ENCODE results near the gene MACROD2.

MACROD2 gene

DNA sequence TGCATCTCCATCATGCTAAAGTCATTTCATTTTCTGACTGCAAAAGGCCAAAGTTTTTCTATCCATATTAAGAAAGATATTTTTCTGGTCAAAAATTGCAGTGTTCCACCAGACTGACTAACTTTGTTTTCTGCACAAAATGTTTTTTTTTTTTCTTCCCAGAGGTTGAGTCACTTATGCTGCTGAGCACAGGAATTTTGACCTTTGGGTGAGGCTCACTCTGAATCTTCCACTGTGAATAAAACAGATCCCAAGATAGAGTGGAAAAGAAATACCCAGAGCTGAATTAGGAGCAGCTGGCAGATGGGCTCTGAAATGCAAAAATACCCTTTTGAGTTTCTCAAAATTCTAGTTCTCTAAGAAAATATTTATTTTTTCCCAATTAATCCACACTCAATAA lies 1581.1 kb downstream of the MACROD2 start:
- no peak for DNase-seq

DNA sequence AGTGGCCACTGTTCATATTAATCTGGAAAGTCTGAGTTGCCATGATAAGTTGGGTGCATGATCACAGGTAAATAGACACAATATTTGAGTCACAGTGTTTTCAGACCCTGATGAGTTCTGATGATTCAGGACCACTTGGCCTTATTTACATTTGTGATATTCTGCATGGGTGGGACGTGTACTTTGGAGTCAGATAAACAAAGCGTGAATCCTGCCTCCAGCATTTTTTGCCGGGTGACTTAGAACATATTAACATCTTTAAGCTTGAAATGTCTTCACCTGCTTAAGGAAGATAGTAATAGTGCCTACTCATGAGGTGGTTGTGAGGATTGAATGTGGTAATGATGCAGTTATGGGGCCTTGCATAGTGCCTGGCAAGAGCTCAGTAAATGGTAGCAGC lies 1582.8 kb downstream of the MACROD2 start:
- no peak for DNase-seq

DNA sequence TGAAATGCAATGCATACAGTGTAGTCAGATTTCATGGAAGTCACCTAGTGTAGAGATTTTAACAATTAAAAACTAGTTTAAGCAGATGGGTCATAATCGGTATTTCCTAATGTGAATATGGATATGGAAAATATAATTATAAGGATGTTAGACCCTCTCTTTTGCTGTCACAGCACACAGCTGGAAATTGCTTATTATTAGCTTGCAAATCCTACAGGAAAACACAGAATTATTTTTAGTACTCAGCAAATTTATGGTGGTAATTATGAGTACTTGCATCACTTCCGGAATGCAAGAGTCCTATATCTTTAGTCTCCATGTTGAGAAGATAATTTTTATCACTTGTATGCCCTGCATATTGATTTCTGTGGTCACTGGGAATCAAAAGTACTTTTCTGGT lies 1584.4 kb downstream of the MACROD2 start:
- DNase-seq = no peak

DNA sequence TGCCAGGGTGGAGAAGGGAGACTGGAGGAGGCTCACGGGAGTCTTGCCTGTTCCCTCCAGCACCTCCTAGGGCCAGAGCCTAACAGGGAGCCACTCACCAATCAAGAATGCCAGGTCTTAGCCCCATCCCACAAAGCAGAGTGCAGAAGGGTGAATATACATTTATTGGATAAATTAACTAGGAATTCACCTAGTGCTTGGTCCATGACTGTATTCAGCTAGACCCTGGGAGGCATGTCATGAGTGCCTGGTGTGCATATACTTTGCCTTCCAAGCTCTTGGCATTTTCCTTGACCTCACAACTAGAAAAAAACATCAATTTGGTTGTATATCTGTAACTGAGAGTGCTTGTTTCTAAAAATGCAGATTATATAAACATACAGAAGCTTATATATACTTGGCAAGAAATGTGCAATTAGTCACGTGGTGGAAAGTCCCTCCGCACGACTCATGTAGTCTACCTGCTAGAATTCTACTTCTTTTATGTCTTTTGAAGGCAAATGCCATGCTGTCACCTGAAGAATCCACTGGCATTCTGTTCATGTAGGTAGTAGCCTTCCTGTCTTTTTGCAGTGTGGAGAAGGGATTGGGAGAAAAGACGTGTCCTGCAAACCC lies 1586.9 kb downstream of the MACROD2 start:
- DNase-seq = no peak

DNA sequence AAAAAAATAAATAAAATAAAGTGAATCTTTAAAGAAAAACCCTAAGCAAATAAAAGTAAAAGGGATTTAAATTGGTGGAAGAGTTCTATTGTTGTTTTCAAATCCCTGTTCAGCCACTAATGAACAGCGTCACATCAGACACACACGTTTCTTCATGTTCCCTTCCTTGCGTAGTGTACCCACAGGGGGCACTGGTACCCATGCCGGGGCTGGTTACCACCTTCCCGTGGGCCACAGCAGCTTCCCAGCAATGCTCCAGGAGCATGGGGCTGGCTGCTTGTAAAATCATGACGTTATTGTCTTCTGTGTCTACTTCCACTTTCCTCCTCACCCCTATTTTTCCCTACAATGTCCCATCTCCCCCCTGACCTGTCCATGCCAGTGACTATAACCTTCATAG lies 1589.2 kb downstream of the MACROD2 start:
- no peak for DNase-seq

DNA sequence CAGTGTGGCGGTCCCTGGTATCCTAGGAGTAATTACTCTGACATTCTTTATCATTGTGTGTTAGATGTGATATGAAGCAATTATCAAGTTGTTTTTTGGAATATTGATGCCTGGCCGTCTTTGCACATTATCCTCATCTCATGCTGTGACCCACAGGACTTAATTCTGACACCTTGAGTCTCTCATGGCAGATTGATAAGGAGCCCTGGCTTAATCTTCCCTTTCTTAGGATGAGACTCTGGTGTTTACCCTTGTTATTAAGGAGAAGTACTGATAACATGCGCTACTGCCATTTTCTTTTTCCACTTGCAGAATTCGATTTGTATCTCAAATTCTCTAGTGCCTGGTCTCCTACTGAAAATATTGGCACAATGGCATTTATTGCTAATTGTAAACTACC lies 1597.8 kb downstream of the MACROD2 start:
- no peak for DNase-seq

DNA sequence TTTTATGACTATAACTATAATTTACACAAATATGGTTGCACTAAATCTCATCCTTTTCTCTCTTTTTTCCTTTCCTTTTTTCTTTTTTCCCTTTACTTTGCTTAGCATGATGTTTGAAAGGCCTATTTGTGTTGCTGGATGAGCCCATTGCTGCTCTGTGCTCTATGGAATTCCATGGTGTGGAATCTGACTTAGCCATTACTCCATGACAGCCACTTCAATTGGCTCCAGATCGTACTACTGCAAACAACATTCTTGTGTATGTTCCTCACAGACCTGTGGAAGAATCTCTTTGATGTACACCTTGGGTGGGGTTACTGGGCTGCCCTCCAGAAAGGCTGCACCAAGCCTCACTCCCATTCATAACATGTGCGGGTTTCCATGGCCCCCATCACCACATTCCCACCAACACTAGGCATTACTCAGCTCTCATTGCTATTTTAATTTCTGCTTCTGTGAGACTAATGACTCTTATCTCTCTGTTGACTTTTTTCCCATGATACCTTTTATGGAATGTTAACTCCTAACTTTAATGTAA lies 1598.9 kb downstream of the MACROD2 start:
- no peak for DNase-seq

DNA sequence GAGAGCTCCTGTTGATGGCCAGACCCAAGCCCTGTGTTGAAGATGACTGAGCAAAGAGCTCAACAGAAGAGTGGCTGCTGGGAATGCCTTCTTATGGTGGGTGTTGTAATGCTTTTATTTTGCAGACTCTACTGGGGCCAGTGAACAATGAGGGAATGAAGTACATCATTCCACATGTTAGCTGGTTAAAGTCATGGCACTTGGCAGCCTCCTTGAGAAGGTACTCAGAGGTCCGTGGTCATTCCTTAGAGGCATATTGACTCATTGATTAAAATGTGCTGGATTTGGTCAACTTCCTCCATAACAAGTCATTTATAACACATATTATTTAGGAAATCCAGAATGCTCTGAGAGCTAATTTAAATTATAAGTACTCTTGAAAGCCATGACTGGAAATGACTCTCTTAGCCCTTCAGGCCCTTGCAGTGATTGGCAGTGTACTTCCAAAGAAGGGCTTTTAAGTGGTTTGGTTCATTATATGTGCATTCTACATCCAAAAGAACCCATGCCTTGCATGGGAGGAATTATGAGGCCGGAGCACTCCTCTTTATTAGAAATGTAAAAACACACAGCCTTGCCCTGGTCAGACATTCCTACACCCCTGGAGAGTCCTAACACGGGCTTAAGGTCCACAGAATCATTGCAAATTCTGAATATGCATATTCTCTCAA lies 1601.0 kb downstream of the MACROD2 start:
- no peak for DNase-seq

DNA sequence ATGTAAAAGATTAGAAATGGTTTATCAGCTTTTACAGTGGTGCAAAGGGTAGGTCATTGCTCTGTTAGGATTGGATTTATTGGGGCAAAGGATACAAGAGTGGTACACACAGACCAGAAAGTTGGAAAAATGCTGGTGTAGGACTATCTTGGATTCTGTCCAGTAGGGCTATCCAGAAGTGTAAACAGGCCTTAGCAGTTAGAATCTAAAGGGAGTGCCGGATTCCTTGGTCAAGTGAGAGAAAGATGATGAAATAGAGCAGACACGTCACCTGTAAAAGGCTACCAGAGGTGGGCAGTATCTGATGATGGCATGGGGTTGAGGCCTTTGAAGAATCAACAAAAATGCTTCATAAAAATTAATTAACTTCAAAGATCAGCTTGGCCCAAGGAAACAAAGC lies 1602.0 kb downstream of the MACROD2 start:
- no peak for DNase-seq

DNA sequence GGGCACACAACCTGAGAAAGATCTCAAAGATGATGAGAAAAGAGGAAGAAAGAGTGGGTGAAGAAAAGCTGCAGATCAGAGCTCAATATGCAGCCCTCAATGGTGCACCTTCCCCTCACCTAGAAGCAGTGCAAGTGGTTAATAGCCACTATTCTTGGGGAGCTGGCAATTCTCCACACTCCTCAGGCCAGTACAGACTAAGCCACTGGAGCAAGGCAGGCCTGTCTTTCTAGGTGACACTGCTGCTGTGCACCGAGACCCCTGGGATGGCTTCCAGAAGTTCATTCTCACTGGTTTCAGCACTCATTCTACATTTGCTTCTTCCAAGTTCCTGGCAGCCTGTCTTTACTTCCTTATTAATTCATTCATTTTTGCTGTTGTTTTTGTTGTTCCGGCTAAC lies 1604.6 kb downstream of the MACROD2 start:
- DNase-seq = no peak

DNA sequence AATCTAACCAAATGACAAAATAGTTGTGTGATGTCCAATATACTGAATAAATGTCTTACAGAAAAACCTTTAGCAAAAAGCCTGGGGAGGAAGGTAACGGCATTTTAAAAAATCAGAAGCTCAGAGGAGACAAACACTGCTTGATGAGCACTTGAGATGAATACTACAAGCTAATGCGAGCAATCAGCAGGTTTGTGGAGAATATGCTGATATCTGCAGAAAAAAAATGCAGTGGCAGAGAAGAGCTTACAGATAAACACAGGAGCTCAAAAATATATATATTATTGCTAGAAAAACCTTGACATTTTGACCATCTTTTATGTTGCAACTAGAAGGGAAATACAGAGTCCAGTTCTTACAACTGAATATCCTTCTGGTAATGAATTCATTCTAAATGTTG lies 1605.2 kb downstream of the MACROD2 start:
- DNase-seq = no peak

DNA sequence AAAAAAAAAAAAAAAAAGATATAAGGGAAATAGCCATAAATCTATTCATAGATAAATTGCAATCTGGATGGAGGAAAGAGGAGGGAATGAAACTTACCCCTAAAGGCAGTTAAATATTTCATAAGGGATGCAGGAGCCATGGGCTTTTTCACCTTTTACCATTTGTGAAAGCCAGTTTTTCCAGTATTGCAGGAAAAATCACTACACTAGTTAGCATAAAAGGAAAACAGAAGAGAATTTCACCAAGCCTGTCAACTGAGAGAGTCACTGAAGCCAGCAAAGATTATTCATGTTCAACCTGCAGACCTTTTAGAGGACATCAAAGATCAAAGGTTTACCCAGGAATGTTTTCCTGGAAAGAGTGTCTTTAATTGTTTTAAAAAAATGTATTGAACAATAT lies 1608.2 kb downstream of the MACROD2 start:
- no peak for DNase-seq

DNA sequence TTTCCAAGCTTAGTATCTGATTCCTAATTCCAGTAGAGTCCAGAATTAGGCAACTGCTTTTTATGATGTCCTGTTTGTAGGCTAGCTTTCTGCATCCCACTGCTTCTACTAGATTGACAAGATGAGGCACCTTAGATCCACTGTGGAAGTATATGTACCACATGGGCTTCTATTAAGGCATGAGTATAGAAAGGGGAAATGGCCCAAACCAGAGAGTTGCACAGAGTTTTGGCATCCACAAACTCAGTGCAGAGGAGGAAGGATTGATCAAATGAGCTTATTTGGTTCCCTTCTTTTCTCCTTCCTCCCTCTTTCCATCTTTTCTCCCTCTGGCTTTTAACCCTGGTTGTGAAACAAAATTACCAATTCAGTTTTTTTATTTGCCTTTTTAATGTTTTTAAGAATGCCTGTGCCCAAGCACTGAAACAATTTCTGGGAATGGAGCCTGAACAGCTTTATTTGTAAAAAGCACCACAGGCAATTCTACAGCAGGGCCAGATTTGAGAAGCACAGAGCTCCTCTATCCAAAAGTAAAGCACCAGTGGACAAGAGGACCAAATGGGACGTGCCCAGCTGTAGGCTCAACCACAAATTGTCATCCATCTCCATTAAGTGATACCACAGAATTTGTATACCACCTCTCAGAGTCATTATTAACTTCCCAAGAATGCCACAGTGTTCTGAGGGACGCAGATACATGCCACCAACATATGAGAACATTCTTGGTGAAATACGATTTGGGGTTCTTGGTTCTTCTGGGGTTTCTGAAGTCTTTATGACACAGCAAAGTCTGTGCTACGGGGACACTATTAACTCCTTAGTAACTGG lies 1608.9 kb downstream of the MACROD2 start:
- DNase-seq = no peak

DNA sequence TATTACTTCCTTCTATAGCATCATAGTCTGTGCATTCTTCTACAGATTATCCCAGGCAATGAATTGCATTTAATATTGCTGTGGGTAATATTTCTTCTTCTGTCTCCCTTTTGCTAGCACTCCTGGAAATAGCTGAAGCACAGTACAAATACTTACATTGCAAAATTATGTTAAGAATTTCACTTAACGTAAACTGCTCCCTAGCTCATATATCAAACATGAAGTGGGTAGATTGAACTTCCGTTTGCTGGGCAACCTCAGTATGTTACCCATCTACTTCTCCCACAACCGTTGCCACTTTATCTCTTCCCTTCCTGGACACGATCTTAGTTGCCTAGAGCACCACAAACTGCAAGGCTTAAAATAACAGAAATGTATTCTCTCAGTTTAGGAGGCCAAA lies 1614.6 kb downstream of the MACROD2 start:
- no peak for DNase-seq

DNA sequence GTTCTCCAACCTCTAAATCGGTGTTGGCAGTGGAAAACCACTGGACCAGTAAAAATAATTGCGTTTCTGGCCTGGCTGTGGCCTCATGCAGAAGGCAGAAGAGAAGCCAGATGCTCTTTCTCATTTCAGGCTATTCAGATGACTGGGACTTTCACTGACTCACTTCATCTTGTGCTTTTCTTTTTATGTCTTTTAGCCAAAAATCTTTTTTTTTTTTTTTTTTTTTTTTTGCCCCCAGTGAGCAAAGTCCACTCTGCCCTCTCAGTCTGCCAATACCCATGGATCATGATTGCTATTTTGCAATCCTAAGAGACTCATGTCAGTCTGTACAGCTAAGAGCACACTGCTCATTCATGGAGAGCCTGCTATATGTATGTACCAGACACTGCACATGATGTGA lies 1615.5 kb downstream of the MACROD2 start:
- no peak for DNase-seq

DNA sequence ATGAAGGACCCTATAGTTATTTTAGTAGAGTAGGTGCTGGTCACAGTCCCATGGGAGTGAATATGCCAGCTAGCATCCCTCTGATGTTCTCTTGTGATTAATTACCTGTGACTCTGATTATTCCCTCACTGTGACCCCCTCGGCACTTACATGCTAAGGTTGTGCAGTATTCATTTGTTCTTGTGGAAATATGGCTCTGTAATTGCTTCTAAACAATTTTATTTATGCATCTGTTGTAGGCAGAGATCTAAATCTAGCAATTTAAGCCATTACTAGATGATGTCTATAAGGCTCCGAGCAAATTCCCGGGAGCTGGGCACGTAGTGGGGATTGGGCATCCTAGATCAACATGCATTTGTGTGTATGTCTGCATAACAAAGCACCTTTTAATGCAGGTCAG lies 1616.2 kb downstream of the MACROD2 start:
- no peak for DNase-seq

DNA sequence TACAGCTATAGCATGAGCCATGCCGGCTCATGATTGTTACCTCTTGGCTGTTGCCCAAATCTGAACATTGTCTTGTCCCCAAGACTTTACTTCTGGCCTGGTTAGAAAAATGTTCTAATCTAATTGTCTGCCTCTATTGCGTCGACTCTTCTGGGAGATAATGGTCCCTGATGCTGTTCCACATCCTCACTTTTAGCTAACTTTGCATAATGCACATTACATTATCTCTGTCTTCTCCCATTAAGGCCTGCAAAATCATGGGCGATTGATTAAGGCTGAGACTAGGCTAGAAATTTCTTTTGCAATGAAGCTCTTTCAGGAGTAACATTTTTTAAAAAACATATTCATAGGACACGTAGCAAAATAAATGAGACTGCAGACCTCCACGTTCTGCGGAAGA lies 1616.9 kb downstream of the MACROD2 start:
- DNase-seq = no peak

DNA sequence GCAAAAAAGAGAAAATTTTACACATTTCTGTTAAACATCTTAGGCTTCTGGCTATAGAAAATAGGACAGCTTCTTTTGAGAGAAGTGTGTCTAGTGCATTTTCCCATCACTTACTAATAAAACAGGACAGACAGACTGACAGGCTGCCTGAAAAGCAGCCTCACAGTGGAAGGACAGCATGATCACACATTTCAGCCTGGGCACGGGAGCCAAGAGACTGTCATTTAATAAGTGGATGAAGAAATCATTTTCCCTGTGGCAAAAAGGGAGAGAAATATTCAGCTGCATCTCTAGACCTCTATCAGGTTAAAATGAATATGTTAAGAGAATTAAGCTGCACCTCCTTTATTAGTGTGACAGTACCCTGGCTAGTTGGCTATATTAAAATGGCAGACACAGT lies 1617.5 kb downstream of the MACROD2 start:
- no peak for DNase-seq

DNA sequence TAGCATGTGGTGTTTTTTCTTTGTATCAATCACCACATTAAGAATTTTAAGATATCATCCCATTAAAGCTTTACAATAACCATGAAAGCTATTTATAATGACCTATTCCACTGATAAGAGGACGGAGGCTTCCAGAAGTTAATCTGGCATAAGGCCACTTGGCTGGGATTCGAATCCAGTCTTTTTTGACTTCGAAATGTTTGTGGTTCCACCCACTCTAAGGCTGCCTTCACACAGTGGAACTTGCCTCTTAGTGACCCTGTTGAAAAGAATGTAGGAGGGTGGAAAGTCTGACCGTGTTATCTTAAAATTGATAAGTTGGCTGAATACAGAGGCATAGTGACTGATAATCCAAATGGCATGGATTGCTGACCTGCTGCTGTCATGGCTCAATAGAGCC lies 1618.2 kb downstream of the MACROD2 start:
- no peak for DNase-seq

DNA sequence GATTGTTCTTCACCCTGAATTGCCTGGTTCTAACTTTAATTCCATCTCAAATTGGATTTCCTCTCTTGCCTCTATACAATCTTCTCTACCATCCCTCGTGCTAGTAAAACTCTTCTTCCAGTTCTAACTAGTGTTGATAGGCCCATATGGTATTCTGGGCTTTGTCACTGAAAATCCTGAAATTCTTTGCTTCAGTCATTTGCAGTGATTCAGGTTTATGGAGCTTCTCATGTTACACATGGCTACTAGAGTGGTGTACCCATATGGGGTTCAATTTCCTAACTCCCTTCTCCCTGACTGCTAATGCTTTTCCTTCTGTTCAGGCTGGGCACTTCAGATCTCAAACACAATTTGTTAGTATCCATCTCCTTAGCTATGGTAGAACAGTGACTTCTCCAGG lies 1621.3 kb downstream of the MACROD2 start:
- DNase-seq = no peak

DNA sequence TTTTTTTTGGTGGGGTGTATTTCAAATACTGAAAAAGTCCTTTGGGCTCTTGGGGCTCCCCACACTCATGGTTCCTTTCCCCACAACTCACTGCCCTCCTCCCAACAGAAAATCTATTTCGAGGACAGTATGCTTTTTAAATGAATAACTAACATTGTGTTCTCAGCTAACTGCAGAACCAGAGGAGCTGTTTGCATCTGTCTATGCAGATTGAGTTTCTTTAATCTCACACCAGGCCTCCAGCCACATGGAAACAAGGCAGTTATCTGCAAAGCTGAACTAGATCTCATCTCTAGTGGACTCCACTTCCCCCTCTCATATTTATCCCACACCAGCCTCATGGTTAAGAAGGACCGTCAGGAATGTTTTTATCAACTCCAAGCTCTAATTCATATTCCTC lies 1622.8 kb downstream of the MACROD2 start:
- no peak for DNase-seq

DNA sequence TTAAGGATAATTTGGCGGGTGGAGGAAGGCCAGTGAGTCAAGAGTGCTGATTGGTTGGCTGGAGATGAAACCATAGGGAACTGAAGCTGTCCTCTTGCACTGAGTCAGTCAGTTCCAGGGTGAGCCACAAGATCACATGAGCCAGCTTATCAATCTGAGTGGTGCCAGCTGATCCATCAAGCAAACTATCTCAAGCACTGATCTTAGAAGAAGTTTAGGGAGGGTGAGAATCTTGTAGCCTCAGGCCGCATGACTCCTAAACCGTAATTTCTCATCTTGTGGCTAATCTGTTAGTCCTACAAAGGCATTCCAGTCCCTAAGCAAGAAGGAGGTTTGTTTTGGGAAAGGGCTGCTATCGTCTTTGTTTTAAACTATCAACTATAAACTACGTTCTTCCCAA lies 1623.6 kb downstream of the MACROD2 start:
- DNase-seq = no peak

DNA sequence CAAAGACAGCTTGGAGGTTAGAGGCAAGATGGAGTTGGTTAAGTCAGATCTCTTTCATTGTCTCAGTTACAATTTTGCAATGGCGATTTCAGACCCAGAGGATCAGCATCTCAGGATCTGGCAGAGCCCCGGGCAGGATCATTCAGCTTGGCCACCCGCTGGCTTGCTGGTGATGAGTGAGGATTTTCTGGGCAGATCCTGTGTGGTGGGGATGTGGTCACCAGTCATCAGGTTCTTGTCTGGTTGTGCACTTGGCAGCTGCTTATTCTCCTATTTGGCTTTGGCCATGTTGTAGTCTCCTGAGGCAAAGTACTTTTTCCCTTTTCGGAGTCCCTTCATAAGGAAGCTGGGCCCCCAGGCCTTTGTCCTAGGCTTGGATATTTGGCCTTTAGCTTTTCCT lies 1624.0 kb downstream of the MACROD2 start:
- DNase-seq = no peak

DNA sequence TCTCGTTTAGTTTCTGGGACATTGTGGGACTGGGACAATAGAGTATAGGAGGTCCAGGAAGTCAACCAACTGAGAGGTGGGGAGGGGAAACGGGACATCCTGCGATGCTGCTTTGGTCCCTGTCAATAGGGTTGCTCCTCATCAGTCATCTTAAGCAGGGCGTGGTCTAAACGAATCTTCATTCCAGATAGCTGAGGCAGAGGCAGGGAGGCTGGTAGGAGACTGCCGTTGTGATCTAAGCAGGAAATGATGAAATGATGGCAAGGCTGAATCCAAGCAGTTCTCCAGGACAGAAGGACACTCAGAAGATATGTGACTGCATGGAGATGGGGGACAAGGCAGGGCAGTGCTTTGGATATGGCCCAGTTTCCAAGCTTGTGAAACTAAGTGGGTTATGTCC lies 1624.5 kb downstream of the MACROD2 start:
- no peak for DNase-seq

Measured in NCI-H748 treated with DMSO at 0.1 percent for 48 hours (cell line).